ENCODE results near the gene PLA2G6. TPM values are rescaled to one million over a fixed set of nuclear protein-coding genes. Genes with fewer than 3 reads are reported as not detected.

PLA2G6 gene
- total RNA-seq, 1 experiment from 2014 or later, result 24.1 TPM

GRCh38 chr22:38111925-38112355 is 69.7 kb downstream of the PLA2G6 start:
- Histone ChIP-seq H3K4me1 (ENCODE audit: insufficient read depth, low read length) (no peaks in the 10 kb centered on the region), H2BK5ac (ENCODE audit: insufficient read length, low read length) (no peak overlapping the region), H3K79me2 (ENCODE audit: insufficient read depth, low read length) (no peaks in the 10 kb centered on the region), H3K18ac (ENCODE audit: insufficient read length, low read depth, low read length) (no peak overlapping the region), H4K8ac (replicated peaks; ENCODE audit: insufficient read length, low read depth, low read length) (no peak overlapping the region), H4K5ac (ENCODE audit: insufficient read length, low read depth, low read length) (no peak overlapping the region), H2BK12ac (ENCODE audit: insufficient read length, low read depth, low read length) (no peak overlapping the region), H3K27ac (ENCODE audit: insufficient read length, low read depth, low read length) (no peak overlapping the region), H2AFZ (ENCODE audit: low read length) (no peak overlapping the region), H2BK120ac (ENCODE audit: low read depth, low read length, poor library complexity, severe bottlenecking) (no peak overlapping the region), H3K23me2 (ENCODE audit: insufficient read length, low read depth, low read length, poor library complexity, severe bottlenecking) (no peaks in the 10 kb centered on the region), H2BK15ac (ENCODE audit: low read depth, low read length) (no peak overlapping the region), H3K56ac (ENCODE audit: insufficient read length, low read depth, low read length) (no peak overlapping the region), H3T11ph (ENCODE audit: low read length) (no peak overlapping the region), H3K4ac (ENCODE audit: low read depth, low read length) (no peak overlapping the region), H3K79me1 (ENCODE audit: insufficient read depth, low read depth, low read length, poor library complexity, severe bottlenecking) (no peaks in the 10 kb centered on the region), H2BK20ac (ENCODE audit: low read depth, low read length, poor library complexity, severe bottlenecking) (no peak overlapping the region), H4K20me1 (ENCODE audit: control insufficient read depth, insufficient read depth, insufficient read length) (peaks cover 2% of the 10 kb centered on the region), H3K4me2 (ENCODE audit: insufficient read depth, insufficient read length, low read length) (no peak overlapping the region), H2AK5ac (ENCODE audit: insufficient read length, low read length) (no peak overlapping the region), H3K23ac (ENCODE audit: insufficient read length, low read depth, low read length) (no peak overlapping the region), H4K91ac (ENCODE audit: insufficient read length, low read depth, low read length) (no peak overlapping the region), H3K9me3 (ENCODE audit: control insufficient read depth, low read depth, low read length) (no peaks in the 10 kb centered on the region), H3K14ac (ENCODE audit: insufficient read depth, low read length) (no peak overlapping the region), H3K9ac (ENCODE audit: extremely low read depth, insufficient read length, low read length) (no peak overlapping the region), H3K27me3 (ENCODE audit: insufficient read depth, low read length) (no peaks in the 10 kb centered on the region)
- Mint-ChIP-seq H3K9me3 (peaks cover 0 to 3% of the 10 kb centered on the region in 2 experiments; a peak in 2 of 5 replicates), H3K27me3 (ENCODE audit: low read depth) (no peaks in the 10 kb centered on the region; the same call in 1 of the 2 replicates), H3K27ac (no peak overlapping the region), H3K4me3 (no peak overlapping the region; a peak in 1 of 5 replicates), H3K4me1 (peaks cover 2 to 14% of the 10 kb centered on the region in 2 experiments), H3K36me3 (ENCODE audit: insufficient read depth in 1 of 3, low read depth in 3 of 3) (peaks cover 0 to 4% (median 2%) of the 10 kb centered on the region in 3 experiments; a peak in 5 of 7 replicates)
- TF ChIP-seq CTCF (conservative IDR thresholded peaks at IDR 0.05), result no peak
- DNase-seq, result no peak
- no CpG with 5 or more reads among the region's 11 CpGs for WGBS (ENCODE audit: extremely low coverage, insufficient read length, low lambda C conversion rate)

All from H9 (cell line).